Mucosa of gallbladder (tissue), 1 donor: Measurements from ENCODE around the gene IGFN1. TPM values are rescaled to one million over a fixed set of nuclear protein-coding genes. Genes with fewer than 3 reads are reported as not detected.
"Not testable (repeated sequence)": the region's sequence is repeated elsewhere in the genome, so short reads cannot be mapped to it uniquely, and the experiment has no call there.

Experiments
- DNase-seq: peaks from one replicate; pipeline ENCODE4 v3.0.0-alpha.2; 2020; ENCODE audit warnings: low spot score
- total RNA-seq: library from RNA; stranded (reverse); gene quantifications from one replicate; pipeline ENCODE4 v1.2.1, GENCODE V29; 2021
- donor health status: DM: no; HTN: no; CAD: no.

Gene IGFN1
- total RNA-seq, 1 donor from 2014 or later: 0.40 TPM

DNA sequence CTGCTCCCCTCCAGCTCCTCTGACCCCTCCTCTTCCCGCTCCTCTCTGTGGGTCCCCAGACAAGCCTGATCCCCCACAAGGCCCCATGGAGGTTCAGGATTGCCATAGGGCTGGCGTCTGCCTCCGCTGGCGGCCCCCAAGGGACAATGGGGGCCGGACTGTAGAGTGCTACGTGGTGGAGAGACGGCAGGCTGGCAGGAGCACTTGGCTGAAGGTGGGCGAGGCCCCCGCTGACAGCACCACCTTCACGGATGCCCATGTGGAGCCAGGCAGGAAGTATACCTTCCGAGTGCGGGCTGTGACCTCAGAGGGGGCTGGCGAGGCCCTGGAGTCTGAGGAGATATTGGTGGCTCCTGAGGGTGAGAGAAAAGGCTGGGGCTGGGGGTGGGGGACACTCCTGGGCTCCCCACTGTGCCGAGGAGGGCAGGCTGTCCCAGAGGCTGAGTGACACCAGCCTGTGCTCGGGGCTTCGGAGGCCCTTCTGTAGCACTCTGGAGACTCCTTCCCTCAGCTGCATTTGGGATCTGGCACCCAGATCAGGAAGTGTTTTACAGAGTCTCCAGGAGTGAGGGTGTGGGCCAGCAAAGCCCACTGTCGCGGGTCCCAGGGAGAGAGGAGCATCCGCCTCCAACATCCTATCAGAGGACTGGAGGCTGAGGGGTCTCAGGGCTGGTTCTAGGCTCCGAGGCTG, 25.9 kb downstream of the IGFN1 start:
- DNase-seq: no peak

DNA sequence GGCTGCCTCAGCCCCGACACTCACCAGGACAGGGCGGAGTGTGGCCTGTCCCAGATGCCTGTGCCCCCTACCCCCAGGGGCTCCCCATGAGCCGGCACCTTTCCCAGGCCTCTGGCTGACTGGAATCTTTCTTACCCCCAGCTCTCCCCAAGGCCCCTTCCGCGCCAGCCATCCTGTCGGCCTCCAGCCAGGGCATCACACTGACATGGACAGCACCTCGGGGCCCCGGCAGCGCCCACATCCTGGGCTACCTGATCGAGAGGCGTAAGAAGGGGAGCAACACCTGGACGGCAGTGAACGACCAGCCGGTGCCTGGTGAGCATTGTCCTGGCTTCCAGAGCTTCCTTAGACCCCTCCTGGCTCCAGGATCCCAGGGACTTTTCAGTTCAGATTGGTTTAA, 26.5 kb downstream of the IGFN1 start:
- peak; percentile 7 for DNase-seq

DNA sequence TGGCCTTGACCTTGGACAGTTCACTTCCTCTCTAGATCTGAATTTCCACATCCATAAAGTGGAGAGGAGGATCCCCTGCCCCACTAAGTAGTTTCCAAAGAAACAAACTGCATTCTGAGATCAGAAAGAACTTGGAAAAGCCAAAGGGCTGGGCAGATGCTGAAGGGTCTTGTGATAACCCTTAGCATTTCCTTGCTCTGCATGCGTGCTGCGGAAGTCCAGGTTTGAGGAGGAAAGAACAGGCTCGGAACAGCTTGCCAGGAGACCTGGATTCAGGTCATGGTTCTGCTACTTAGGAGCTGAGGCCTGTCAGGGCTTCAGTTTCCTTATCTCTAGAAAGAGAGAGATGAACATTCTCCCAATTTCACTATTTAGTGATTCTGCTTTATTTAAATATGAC, 27.2 kb downstream of the IGFN1 start:
- peak; percentile 1 for DNase-seq

DNA sequence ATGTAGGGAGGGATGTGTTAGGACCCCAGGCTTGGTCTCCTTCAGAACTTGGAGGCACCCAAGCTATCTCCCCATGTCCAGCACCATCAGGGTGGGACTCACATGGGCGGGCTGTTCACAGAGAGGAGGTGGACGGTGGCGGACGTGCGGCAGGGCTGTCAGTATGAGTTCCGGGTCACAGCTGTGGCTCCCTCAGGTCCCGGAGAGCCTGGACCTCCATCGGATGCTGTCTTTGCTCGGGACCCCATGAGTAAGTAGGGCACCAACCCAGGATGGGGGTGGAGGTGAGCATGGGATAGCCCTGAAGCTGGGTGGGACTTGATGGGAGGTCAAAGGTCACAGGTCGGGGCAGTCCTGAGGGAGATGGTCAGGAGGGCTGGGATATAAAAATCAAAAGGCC, 27.8 kb downstream of the IGFN1 start:
- no peak for DNase-seq

DNA sequence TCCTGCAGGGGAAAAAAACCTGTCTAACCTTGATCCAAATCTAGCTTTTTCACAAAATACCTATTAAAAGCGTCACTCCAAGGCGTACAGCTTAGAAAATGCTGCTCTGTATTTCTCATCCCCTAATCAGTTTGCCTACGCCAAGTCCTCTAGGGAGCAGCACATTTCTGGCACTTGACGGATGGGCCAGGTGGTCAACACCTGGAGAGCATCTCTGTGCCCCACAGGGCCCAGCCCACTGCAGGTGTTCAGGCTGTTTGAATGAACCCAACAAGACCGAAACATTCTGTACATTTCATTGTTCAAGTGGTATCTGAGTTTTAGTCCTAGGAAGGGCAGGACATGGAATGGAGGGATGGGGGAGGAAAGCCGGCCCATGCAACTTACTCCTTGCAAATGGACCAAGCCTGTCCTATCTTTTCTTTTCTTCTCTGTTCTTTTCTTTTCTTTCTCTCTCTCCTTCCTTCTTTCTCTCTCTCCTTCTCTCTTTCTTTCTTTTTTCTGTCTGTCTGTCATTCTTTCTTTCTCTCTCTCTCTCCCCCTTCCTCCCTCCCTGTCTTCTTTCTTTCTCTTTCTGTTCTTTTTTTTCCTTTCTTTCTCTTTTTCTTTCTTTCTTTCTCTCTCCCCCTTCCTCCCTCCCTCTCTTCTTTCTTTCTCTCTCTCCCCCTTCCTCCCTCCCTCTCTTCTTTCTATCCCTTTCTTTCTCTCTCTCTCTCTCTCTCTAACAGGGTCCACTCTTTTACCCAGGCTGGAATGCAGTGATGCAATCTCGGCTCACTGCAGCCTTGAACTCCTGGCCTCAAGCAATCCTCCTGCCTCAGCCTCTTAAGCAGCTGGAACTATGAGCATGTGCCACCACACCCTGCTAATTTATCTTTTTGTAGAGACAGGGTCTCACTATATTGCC, 29.1 kb downstream of the IGFN1 start:
- DNase-seq: no peak

DNA sequence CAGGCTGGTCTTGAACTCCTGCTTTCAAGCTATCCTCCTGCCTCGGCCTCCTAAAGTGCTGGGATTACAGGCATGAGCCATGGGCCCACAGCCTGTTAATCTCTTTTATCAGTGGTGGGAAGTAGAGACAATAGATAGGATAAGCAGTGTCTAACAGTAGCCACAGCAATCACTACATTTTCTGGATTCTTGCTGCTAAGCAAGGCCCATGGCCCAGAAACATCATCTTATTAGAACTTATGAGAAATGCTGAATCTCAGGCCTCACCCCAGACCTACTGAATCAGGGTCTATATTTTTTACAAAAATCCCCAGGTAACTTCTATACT, 29.7 kb downstream of the IGFN1 start:
- no peak for DNase-seq

DNA sequence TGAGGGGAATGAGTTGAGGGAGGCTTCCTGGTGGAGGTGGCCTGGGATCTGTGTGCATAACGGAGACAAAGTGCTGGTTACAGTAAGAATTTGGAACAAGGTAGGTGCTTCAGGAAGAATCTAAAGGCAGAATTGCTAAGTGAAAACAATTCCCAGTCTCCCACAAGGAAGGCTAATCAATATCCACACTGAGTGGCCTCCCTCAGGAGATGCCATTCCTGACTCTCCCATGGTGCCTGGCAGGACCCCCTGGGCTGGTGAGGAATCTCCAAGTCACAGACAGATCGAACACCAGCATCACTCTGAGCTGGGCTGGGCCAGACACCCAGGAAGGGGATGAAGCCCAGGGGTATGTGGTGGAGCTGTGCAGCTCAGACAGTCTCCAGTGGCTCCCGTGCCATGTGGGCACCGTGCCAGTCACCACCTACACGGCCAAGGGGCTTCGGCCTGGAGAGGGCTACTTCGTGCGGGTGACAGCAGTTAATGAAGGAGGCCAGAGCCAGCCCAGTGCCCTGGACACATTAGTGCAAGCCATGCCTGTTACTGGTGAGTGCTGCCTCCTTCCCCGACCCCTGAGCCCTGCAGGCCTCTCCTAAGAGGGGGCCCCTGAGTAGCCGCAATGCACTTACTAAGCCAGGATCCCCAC, 30.7 kb downstream of the IGFN1 start:
- no peak for DNase-seq

DNA sequence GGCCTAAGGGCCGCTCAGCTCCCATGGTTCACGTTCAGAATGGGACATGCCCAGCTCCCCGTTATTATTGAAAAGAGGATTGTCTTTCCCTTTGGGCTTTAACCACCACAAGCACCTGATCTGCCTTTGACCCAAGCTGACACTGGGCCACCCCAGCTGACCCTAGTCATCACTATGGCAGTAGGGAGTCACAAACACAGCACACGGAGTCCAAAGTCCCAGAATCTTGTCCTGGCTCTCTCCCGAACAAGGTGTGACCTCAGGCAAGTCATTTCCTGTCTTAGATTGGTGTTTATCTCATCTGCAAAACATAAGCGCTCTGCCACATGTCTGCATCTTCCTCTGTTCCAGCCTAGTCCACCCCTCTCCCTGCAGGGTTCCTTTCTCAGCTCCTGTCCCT, 31.5 kb downstream of the IGFN1 start:
- no peak for DNase-seq

DNA sequence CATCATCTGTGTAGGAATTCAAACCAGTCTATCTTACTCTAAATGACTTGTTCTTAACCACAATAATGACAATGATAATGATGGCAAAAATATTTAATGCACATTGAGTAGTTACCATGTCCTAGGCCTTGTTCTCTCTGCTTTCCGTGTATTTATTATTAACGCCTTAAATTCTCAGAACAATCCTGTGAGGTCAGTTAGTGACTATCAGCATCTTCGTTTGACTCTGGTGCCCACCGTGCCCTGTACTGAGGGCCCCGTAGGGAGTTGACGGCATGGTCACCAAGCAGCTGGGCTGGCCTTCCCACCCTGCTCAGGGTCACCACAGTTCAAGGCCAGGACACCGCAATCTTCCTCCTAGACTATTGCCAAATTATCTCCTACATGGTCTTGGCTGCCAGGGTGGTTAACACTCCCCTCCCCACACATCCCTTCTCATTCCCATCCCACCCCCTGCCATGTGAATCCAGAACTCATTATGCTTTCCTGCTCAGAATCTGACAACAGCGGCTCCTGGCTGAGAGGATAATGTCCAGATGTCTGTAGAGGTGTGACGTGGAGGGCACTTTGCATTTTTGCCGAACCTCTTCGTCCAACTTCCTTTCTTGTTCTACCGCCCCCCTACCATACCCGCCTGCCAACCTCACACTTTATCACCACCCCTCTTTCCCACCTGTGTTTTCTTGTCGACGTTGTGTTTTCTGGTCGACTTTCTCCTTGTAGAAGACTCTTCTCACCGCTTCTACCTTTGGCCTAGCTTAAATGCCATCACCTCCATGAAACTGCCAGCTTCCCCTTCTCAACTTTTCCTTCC, 33.4 kb downstream of the IGFN1 start:
- no peak for DNase-seq

DNA sequence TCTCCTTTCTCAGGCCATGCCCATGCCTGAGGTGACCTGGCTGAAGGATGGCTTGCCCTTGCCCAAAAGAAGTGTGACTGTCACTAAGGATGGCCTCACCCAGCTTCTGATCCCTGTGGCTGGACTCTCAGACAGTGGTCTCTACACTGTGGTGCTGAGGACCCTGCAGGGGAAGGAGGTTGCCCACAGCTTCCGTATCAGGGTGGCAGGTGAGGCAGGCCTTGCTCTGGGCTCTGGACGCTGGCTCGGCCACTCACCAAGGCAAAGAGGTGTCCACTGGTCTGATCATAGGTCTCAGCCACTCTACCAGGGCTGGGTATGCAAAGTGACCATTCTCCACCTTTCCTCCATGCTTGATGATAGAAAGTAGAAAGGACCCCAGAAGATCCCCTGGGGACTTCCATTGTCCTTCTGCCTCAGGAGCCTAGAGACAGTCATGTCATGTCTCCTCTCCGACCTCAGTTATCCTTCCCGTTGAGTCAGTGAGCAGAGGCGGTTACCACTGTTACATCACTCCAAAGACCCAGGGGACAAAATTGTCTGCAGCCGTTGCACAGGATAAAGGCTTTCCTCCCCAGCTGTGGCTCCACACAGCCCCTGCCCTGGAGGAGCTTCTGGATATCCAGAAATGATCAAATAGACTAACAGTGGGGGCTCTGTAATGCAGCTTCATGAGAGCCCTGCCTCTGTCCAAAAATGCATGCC, 34.2 kb downstream of the IGFN1 start:
- no peak for DNase-seq

DNA sequence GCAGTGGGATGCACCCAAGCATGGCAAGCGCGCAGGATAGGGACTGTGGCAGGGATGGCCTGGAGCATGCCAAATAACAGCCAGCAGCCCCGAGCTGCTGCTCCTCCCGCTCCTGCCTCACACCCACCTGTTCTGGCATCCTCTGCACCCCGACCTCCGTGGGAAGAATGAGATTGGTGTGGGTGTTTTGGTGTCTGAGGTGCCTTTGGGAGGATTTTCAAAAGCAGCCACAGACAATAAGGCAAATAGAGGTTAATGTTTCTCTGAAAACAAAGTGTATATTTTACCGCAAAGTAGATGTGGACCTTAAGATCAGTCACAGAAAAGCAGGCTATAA, 35.5 kb downstream of the IGFN1 start:
- DNase-seq: no peak

DNA sequence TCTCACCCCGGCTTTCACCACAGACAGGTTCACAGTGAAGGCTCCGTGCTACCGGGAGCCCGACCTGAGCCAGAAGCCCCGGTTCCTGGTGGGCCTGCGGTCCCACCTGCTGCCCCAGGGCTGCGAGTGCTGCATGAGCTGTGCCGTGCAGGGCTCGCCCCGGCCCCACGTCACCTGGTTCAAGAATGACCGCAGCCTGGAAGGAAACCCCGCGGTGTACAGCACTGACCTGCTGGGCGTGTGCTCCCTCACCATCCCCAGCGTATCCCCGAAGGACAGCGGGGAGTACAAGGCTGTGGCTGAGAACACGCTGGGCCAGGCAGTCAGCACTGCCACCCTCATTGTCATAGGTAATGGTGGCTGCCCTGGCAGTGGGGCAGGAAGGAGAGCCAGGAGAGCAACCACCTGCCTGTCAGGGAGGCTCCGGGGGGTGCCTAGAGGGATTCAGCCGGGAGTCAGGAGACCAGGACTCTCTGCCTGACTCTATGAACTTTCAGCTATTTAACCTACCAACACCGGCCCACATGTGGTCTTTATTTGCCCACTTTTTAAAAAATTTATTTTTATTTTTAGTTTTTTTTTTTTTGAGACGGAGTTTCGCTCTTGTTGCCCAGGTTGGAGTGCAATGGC, 36.4 kb downstream of the IGFN1 start:
- no peak for DNase-seq

DNA sequence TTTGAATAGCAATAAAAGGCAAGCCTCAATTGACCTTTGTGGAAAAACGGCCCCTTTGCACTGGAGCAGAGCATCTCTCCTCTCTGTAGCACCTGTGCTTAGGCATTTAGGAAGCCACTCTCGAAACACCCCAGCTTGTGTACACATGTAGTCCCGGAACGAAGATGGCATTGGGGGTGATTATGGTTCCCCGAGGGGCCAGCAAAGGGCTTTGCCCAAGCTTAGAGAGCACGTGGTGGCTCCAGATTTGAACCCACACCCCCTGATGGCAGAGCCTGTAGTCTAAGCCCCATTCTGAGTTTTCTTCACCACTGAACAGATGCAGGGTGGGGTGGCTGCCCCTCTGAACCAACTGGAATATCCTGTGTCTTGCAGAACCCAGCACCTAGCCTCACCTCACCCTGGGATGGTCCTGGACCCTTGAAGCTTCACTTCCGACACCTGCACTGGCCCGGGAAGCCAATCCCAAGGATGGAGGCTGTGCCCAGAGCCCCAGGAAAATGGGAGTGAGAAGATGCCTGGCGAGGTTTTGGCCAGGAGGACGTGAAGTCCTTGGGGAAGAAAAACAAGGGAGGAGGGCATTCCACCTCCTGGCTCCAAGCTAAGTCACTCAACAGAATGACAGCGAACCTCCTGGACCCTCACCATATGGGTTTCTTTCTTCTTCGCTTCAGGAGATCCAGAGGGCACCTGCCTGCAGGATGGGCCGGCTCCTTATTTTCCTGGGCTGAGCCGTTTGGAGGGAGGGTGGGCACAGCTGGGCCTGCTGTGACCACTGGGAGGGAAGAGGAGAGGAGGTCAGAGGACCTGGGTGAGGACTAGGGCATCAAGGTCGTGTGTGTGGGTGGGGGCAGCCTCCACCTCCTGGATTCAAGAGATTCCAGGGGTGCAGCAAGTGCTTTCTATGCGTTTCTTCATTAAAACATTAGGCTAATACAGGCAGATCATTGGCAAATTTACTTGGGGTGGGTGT, 37.7 kb downstream of the IGFN1 start:
- no peak for DNase-seq

DNA sequence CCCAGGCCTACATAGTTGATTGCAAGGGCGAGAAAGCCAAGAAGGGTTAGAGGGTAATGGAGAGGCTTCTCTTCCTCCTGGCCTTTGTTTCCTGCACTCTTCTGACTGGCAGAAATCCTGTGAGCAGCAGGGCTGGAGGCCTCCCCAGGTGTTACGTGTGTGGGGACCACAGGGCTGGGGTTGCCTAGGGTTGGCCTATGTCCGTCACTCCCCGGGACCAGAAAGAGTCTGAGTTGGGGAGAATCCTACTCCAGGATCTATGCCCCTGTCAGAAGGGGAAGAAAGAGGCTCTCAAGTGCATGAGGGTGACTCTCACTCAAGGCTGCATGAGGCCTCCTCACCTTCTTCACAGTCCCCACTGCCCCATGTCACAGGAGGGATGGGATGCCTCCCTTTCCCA, 38.5 kb downstream of the IGFN1 start:
- no peak for DNase-seq

DNA sequence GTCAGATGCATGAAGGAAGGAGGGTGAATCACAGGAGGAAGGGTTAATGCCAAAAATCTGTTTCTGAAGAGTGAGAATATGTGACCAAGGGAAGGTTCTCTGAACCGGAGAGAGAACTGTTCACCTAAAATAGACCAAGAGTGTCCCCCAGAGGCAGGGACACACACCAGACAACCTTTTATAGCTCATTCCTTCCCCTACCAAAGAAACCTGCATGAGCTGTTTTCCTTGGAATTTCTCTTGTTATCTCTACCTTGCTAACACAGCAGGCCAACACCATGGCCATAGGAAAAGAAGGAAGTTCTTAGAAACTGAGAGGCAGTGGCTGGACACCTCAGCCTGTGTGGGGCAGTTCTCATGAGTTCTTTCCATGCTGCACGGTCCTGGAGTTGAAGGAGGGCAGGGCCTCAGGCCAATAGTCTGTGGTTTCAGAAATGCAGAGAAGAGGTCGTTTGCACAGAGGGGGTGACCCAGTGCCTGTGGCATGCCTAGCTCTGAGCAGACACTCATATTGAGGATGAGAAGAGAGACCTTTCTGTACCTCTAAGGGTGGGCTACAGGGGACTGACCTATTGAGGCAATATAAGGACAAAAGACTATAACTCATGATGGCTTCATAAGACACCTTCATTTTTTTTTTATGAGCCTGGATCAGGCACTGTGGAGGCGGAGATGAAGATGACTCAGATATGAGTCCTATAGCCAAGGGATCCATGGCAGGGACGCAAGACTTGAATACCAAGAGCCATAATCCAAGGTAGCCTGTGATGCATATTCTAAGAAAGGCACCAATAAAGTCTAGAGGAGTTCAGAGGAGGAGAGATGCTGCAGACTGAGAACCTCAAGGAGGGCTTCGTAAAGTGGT, 39.4 kb downstream of the IGFN1 start:
- DNase-seq: no peak

DNA sequence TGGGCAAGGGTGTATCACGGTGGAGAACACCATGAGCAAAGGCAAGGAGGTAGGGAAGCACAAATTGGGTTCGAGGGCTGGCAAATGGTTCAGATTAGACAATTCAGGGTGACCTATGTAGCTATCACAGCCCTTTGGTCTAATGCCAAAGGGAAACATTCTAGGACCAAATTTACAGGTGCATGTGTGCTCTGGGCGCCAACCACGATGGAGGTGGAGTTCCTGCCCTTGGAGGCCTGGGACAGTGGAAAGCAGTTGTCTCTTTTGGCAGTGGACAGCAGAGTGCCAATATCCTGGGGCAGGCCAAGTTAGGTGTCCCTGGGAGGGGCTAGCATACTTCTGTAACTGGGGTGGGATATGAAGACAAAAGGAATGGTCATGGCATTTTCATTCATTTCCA, 40.1 kb downstream of the IGFN1 start:
- no peak for DNase-seq

DNA sequence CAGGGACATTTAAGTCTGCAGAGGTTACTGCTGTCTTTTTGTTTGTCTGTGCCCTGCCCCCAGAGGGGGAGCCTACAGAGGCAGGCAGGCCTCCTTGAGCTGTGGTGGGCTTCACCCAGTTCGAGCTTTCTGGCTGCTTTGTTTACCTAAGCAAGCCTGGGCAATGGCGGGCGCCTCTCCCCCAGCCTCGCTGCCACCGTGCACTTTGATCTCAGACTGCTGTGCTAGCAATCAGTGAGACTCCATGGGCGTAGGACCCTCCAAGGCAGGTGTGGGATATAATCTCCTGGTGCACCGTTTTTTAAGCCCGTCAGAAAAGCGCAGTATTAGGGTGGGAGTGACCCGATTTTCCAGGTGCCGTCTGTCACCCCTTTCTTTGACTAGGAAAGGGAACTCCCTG, 49.0 kb downstream of the IGFN1 start:
- DNase-seq: not testable (repeated sequence)

DNA sequence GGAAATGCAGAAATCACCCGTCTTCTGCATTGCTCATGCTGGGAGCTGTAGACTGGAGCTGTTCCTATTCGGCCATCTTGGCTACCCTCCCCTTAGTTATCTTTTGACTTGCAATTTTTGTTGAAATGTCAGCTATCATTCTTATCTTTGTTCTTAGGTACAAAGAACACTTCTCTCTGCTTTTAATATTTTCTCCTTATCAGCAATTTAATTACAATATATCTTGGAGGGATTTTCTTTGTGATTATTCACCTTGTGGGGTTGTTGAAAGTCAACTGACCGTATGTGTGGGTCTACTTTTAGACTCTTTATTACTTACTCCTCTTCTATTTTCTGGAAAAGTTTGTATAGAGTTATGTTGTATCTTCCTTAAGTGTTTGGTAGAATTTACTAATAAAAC, 49.5 kb downstream of the IGFN1 start:
- DNase-seq: no peak

DNA sequence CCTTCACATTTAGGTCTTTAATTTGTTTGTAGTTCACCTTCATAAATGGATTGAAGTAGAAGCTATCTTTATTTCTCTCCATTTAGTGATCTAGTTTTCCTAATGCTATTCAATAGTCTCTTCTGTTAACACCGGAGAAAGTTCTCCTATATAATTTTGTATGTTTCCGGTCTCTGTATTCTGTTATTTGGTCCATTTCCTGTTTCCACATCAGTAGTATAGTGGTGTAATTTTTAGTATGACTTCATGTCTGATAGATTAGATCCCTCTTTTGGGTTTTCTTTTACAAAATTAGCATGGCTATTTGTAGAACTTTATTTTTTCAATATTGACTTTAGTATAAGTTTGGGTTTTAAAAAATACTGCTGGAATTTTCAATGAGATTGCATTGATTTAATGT, 51.1 kb downstream of the IGFN1 start:
- no peak for DNase-seq
